SK-N-MC (cell line): ENCODE data around the gene ZNF813.
"Not testable (repeated sequence)": the region's sequence is repeated elsewhere in the genome, so short reads cannot be mapped to it uniquely, and the experiment has no call there.

ENCODE experiments used
- DNase-seq: peaks from one replicate; pipeline ENCODE4 v3.0.0-alpha.2; 2011; ENCODE audit warnings: low read depth, low spot score
- H3K27ac ChIP-seq: fragments of 200-600 bp; sonication (generic); 2 replicates; pipeline ENCODE4 v1.5.1; 2016; ENCODE audit warnings: mixed run types
- H3K36me3 ChIP-seq: fragments of 200-600 bp; sonication (generic); 2 replicates; pipeline ENCODE4 v1.6.1; 2017; ENCODE audit warnings: antibody characterized with exemption, low read length, mixed read lengths; ENCODE audit not compliant: insufficient read depth
- H3K4me3 ChIP-seq: fragments of 200-600 bp; sonication (generic); 2 replicates; pipeline ENCODE4 v1.5.1; 2016
- H3K9ac ChIP-seq: fragments of 200-600 bp; sonication (generic); 2 replicates; pipeline ENCODE4 v1.8.0; 2017; ENCODE audit warnings: mixed run types, mixed read lengths; ENCODE audit not compliant: insufficient read length
- H3K9me3 ChIP-seq: fragments of 200-600 bp; sonication (generic); 2 replicates; pipeline ENCODE4 v1.6.1; 2017; ENCODE audit warnings: low read depth, mild to moderate bottlenecking, antibody characterized with exemption, low read length, moderate library complexity, mixed read lengths
- EZH2 ChIP-seq: fragments of 200-600 bp; sonication (generic); IDR thresholded peaks from one replicate; pipeline ENCODE4 v1.6.1; 2017; ENCODE audit warnings: antibody characterized with exemption
- FOXP2 ChIP-seq: optimal IDR thresholded peaks from 2 replicates; pipeline ENCODE3; 2011; ENCODE audit warnings: mild to moderate bottlenecking, moderate library complexity; ENCODE audit not compliant: insufficient read depth; ENCODE audit errors: extremely low read length, control extremely low read depth
- POLR2AphosphoS5 ChIP-seq: IDR thresholded peaks from 2 replicates; pipeline ENCODE4 v1.6.1; 2012; ENCODE audit warnings: mild to moderate bottlenecking, low read depth, low read length, borderline replicate concordance

Gene ZNF813

GRCh38 chr19:53455828-53456227, 11.7 kb upstream of the ZNF813 start:
- Histone ChIP-seq H3K36me3 (peaks cover 62% of the 10 kb centered on the region), H3K9me3 (peaks cover 27% of the 10 kb centered on the region)
- TF ChIP-seq POLR2AphosphoS5 (no peak), FOXP2 (no peak), EZH2 (no peak)

GRCh38 chr19:53460131-53460721, 7.3 kb upstream of the ZNF813 start:
- Histone ChIP-seq H3K9me3 (peaks cover 16% of the 10 kb centered on the region), H3K36me3 (peaks cover 21% of the 10 kb centered on the region)
- H3K27ac ChIP-seq, H3K4me3 ChIP-seq, H3K9ac ChIP-seq, DNase-seq: not testable (repeated sequence)

More at GRCh38 chr19:53455828-53456227, 11.7 kb upstream of the ZNF813 start:
- DNase-seq, result no peak
- Histone ChIP-seq H3K9ac (no peak overlapping the region), H3K4me3 (no peak overlapping the region; the same call in 1 of the 2 replicates), H3K27ac (no peak overlapping the region)

- DNase-seq, result no peak
- Histone ChIP-seq H3K9ac (no peak overlapping the region), H3K9me3 (peaks cover 5% of the 10 kb centered on the region; the same call in 1 of the 2 replicates), H3K27ac (no peak overlapping the region), H3K36me3 (peaks cover 5% of the 10 kb centered on the region), H3K4me3 (no peak overlapping the region)
- TF ChIP-seq EZH2 (no peak), POLR2AphosphoS5 (no peak), FOXP2 (no peak)
Observed at GRCh38 chr19:53461866-53462265, 5.7 kb upstream of the ZNF813 start.

GRCh38 chr19:53462861-53463260, 4.7 kb upstream of the ZNF813 start:
- H3K9ac ChIP-seq, result no peak overlapping the region

GRCh38 chr19:53463263-53463662, 4.3 kb upstream of the ZNF813 start:
- H3K4me3 ChIP-seq, result no peak overlapping the region

More at GRCh38 chr19:53462861-53463260, 4.7 kb upstream of the ZNF813 start:
- no peaks in the 10 kb centered on the region; the same call in 1 of the 2 replicates for H3K9me3 ChIP-seq
- H3K27ac ChIP-seq, result no peak overlapping the region
- no peak for DNase-seq
- H3K4me3 ChIP-seq, result no peak overlapping the region
- no peaks in the 10 kb centered on the region; the same call in 1 of the 2 replicates for H3K36me3 ChIP-seq
- TF ChIP-seq EZH2, result no peak
- no peak for TF ChIP-seq POLR2AphosphoS5
- TF ChIP-seq FOXP2, result no peak

GRCh38 chr19:53466726-53467484, 628 bp upstream of the ZNF813 start:
- no peak for DNase-seq
- Histone ChIP-seq H3K4me3 (peak overlapping the region; percentile 84), H3K9ac (no peak overlapping the region), H3K9me3 (no peaks in the 10 kb centered on the region; the same call in 1 of the 2 replicates), H3K27ac (no peak overlapping the region), H3K36me3 (peaks cover 2% of the 10 kb centered on the region; the same call in 1 of the 2 replicates)
- TF ChIP-seq EZH2, result no peak
- no peak for TF ChIP-seq POLR2AphosphoS5
- no peak for TF ChIP-seq FOXP2

More at GRCh38 chr19:53463263-53463662, 4.3 kb upstream of the ZNF813 start:
- H3K9me3 ChIP-seq, result no peaks in the 10 kb centered on the region; the same call in 1 of the 2 replicates
- no peaks in the 10 kb centered on the region; the same call in 1 of the 2 replicates for H3K36me3 ChIP-seq
- TF ChIP-seq EZH2 (no peak), FOXP2 (no peak), POLR2AphosphoS5 (no peak)
- no peak overlapping the region for H3K27ac ChIP-seq
- H3K9ac ChIP-seq, result no peak overlapping the region
- no peak for DNase-seq

- H3K9ac ChIP-seq, result not testable (repeated sequence)
Observed at GRCh38 chr19:53468628-53469027, 1.1 kb downstream of the ZNF813 start.

GRCh38 chr19:53471916-53472315, 4.4 kb downstream of the ZNF813 start:
- no peak overlapping the region for H3K9ac ChIP-seq
- no peaks in the 10 kb centered on the region for H3K9me3 ChIP-seq
- no peak for TF ChIP-seq FOXP2
- no peak for TF ChIP-seq EZH2
- no peak for TF ChIP-seq POLR2AphosphoS5
- no peak overlapping the region for H3K4me3 ChIP-seq
- peaks cover 16% of the 10 kb centered on the region; the same call in 1 of the 2 replicates for H3K36me3 ChIP-seq
- H3K27ac ChIP-seq, result no peak overlapping the region
- DNase-seq, result no peak

More at GRCh38 chr19:53468628-53469027, 1.1 kb downstream of the ZNF813 start:
- DNase-seq, H3K9me3 ChIP-seq, H3K36me3 ChIP-seq, H3K27ac ChIP-seq: not testable (repeated sequence)
- H3K4me3 ChIP-seq, result peak overlapping the region; percentile 84

- not testable (repeated sequence) for H3K9me3 ChIP-seq, DNase-seq, H3K27ac ChIP-seq, H3K9ac ChIP-seq, H3K4me3 ChIP-seq
- peaks cover 26% of the 10 kb centered on the region for H3K36me3 ChIP-seq
Observed at GRCh38 chr19:53474832-53475231, 7.3 kb downstream of the ZNF813 start.

GRCh38 chr19:53475470-53475869, 7.9 kb downstream of the ZNF813 start:
- not testable (repeated sequence) for H3K27ac ChIP-seq, H3K9ac ChIP-seq, H3K4me3 ChIP-seq, DNase-seq, H3K9me3 ChIP-seq
- H3K36me3 ChIP-seq, result peaks cover 26% of the 10 kb centered on the region

GRCh38 chr19:53483751-53484150, 16.2 kb downstream of the ZNF813 start:
- peaks cover 38% of the 10 kb centered on the region for H3K36me3 ChIP-seq

More at GRCh38 chr19:53483751-53484150, 16.2 kb downstream of the ZNF813 start:
- H3K9ac ChIP-seq, DNase-seq, H3K27ac ChIP-seq, H3K4me3 ChIP-seq, H3K9me3 ChIP-seq: not testable (repeated sequence)
